Measurements from ENCODE around the gene CDH4. TPM values are rescaled to one million over a fixed set of nuclear protein-coding genes. Genes with fewer than 3 reads are reported as not detected.

The CDH4 gene
- total and polyA plus RNA-seq, 9 of the 15 experiments (the other 6 are each of a cell fraction or from before 2014, with no cell fraction given): 0.04 TPM; not detected in 8

DNA sequence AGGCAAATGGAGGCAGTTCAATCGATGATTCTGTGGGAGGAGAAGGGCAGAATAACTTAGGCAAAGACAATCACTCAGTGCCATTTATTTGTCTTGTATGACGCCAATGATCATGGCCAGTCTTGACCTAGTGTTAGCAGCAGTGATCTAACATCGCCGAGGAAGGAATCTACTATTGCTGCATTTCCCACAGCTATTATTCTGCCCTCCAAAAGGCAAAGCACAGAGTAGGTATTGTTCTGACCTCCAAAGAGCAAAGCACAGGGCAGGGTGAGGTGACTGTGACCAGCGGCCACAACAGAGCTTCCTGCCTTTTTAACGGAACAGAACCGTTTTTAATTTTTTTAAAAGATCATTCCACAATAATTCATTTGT is 235.9 kb downstream of the CDH4 start:
- intact Hi-C loops (cut with micrococcal nuclease): no loop called here
- Histone ChIP-seq H3K79me2 (ENCODE audit: control insufficient read depth, insufficient read depth, low read length) (no peaks in the 10 kb centered on the region), H3K9me1 (ENCODE audit: control insufficient read depth, insufficient read depth, low read length) (no peaks in the 10 kb centered on the region), H3K9me3 (replicated peaks; ENCODE audit: control insufficient read depth, insufficient read depth, low read depth, low read length) (no peaks in the 10 kb centered on the region), H3K4me3 (no peak overlapping the region), H3K27me3 (ENCODE audit: control insufficient read depth in 2 of 2, insufficient read depth in 2 of 2, low read length in 2 of 2) (peaks cover 0 to 3% of the 10 kb centered on the region in 2 experiments; a peak in 1 of 5 replicates), H3K4me1 (replicated peaks in 1 of 2; ENCODE audit: control insufficient read depth in 2 of 2, insufficient read depth in 2 of 2, low read length in 2 of 2) (no peaks in the 10 kb centered on the region), H2AFZ (ENCODE audit: low read depth, low read length) (no peak overlapping the region), H3K36me3 (ENCODE audit: control insufficient read depth, insufficient read depth, low read length) (no peaks in the 10 kb centered on the region), H4K20me1 (replicated peaks; ENCODE audit: control insufficient read depth, insufficient read depth, low read length) (no peaks in the 10 kb centered on the region), H3K27ac (ENCODE audit: extremely low read depth, low read depth, low read length) (no peak overlapping the region), H3K4me2 (ENCODE audit: insufficient read depth, low read length) (no peak overlapping the region), H3K9ac (ENCODE audit: insufficient read depth in 1 of 2, low read depth in 2 of 2, low read length in 2 of 2) (no peak overlapping the region)
- in situ Hi-C loops (cut with MboI): no loop called here
- TF ChIP-seq ZNF143 (CRISPR knock-in tag; IDR thresholded peaks at IDR 0.05) (no peak), ZNF324 (CRISPR knock-in tag; IDR thresholded peaks at IDR 0.05) (no peak), ARNT (IDR thresholded peaks at IDR 0.05) (no peak), CSDE1 (IDR thresholded peaks at IDR 0.05) (no peak), RBM39 (optimal IDR thresholded peaks at IDR 0.05; ENCODE audit: low read depth, low read length) (no peak), BCOR (IDR thresholded peaks at IDR 0.05) (no peak), MTA3 (IDR thresholded peaks at IDR 0.05; ENCODE audit: borderline replicate concordance) (no peak), ZNF444 (CRISPR knock-in tag; IDR thresholded peaks at IDR 0.05) (no peak), CTBP1 (IDR thresholded peaks at IDR 0.05; ENCODE audit: borderline replicate concordance) (no peak), HLTF (IDR thresholded peaks at IDR 0.05) (no peak), HEY1 (CRISPR knock-in tag; IDR thresholded peaks at IDR 0.05; ENCODE audit: borderline replicate concordance) (no peak), ZNF165 (CRISPR knock-in tag; IDR thresholded peaks at IDR 0.05; ENCODE audit: borderline replicate concordance) (no peak)
- TF ChIP-seq, protein P1, sequence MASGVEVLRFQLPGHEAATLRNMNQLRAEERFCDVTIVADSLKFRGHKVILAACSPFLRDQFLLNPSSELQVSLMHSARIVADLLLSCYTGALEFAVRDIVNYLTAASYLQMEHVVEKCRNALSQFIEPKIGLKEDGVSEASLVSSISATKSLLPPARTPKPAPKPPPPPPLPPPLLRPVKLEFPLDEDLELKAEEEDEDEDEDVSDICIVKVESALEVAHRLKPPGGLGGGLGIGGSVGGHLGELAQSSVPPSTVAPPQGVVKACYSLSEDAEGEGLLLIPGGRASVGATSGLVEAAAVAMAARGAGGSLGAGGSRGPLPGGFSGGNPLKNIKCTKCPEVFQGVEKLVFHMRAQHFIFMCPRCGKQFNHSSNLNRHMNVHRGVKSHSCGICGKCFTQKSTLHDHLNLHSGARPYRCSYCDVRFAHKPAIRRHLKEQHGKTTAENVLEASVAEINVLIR (CRISPR knock-in tag; IDR thresholded peaks at IDR 0.05): no peak
- TF ChIP-seq, protein P2, sequence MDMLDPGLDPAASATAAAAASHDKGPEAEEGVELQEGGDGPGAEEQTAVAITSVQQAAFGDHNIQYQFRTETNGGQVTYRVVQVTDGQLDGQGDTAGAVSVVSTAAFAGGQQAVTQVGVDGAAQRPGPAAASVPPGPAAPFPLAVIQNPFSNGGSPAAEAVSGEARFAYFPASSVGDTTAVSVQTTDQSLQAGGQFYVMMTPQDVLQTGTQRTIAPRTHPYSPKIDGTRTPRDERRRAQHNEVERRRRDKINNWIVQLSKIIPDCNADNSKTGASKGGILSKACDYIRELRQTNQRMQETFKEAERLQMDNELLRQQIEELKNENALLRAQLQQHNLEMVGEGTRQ (CRISPR knock-in tag; IDR thresholded peaks at IDR 0.05): no peak
- TF ChIP-seq, protein P3, sequence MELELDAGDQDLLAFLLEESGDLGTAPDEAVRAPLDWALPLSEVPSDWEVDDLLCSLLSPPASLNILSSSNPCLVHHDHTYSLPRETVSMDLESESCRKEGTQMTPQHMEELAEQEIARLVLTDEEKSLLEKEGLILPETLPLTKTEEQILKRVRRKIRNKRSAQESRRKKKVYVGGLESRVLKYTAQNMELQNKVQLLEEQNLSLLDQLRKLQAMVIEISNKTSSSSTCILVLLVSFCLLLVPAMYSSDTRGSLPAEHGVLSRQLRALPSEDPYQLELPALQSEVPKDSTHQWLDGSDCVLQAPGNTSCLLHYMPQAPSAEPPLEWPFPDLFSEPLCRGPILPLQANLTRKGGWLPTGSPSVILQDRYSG (tag; conservative IDR thresholded peaks at IDR 0.05; ENCODE audit: low read depth): no peak
- TF ChIP-seq, protein P4, sequence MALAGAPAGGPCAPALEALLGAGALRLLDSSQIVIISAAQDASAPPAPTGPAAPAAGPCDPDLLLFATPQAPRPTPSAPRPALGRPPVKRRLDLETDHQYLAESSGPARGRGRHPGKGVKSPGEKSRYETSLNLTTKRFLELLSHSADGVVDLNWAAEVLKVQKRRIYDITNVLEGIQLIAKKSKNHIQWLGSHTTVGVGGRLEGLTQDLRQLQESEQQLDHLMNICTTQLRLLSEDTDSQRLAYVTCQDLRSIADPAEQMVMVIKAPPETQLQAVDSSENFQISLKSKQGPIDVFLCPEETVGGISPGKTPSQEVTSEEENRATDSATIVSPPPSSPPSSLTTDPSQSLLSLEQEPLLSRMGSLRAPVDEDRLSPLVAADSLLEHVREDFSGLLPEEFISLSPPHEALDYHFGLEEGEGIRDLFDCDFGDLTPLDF (CRISPR knock-in tag; IDR thresholded peaks at IDR 0.05): no peak
- POLR2A ChIA-PET: interaction anchor here (0.6 kb wide), 1 partner anchor 393 kb away, joined by 3 read pairs; no protein-coding TSS in a partner anchor
- no peak for ATAC-seq
- FAIRE-seq: no peak
- CTCF ChIA-PET (ENCODE audit: low intra/inter-chr PET ratio): no interaction called here
- 2% methylated on average over 7 of the region's 7 CpGs for whole genome bisulfite sequencing (ENCODE audit: insufficient coverage, low coverage, missing lambda C conversion rate)
- DNase-seq (ENCODE audit: extremely low read depth in 1 of 4, low spot score in 3 of 4): no peak
- no TSS peak for BruUV-seq (replicated peaks)
